Activated CD8-positive, alpha-beta memory T cell treated with anti-CD3 and anti-CD28 coated beads for 48 hours (primary cell): ENCODE measurements around the gene BAZ2B.
A peak's percentile ranks its signal among the peaks of the same experiment; 100 is the strongest.

Source experiments
- DNase-seq, 3 experiments: peaks; one replicate each; pipeline ENCODE4 v3.0.0-alpha.2; 2020; ENCODE audit warnings: low read depth in 2 of 3, low spot score in 2 of 3

The BAZ2B gene

DNA sequence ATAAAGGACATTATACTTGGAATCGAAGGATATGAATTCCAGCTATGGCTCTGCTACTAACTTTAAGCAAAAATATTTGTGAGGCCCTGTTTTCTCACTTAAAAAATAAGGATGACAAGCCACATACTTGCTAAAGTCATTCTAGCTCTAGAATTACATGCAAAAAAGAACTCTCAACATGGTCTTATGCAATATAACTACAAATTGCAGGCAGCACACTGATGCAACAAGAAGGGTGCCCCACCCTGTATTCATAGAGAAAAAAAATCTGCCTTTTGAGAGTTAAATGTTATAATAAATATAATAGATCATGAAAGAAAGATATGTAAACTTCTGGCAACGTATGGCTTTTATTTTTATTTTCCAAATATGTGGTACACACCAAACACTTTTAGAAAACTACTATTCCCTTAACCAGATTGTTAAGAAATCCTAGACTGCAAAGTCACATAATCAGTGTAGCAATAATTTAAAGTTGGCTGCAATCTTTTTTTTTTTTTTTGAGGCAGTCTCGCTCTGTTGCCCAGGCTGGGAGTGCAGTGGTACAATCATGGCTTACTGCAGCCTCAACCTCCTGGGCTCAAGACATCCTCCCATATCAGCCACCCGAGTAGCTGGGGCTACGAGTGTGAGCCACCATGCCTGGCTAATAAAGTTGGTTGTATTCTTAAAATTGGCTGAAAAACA lies 289.6 kb downstream of the BAZ2B start:
- DNase-seq: no peak

DNA sequence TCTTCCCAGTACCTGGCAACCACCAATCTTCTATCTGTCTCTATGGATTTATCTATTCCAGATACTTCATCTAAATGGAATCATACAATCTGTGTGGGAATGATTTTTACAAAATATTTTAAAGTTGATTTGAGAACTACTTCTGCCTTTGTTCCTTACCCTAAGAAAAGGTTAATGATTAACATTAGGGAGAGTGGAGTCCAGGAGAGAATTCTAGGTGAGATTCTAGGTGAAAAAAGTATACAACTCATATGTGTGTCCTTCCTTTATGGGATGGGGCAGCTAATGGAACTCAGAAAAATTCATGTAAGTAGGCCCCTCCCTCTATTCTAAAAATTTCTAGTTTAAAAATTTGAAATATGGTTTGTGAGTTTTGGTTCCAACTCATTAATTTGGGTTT lies 293.9 kb downstream of the BAZ2B start:
- no peak for DNase-seq

DNA sequence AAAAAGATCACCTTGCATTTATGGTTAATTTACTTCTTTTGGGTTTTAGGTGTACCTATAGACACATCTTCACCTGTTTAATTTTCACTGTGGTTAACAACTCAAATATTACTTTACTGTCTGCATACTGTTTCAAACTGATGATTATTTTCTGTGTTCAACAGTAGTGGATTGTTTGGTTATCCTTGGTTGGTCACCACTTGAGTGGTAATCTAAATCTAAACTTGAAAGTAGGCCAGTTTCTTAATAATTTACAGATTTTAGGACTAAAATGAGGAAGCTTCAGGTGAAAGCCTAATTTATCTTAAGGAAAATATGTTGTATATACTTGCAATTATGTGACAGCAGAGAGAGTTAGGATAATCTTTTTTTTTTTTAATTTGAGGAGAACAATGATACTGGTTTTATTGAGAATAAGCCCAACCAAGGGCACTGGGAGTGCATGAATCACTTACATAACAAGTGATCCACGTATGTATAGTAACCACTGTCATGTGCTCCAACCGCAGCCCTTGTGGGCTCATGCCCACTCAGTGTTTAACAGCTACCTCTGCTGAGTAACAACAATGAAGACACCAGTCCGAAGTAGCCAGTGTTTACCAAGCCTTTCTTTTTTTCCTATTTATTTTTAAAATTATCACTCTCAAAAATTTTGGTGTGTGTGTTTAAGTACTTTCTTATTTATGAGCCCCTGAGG lies 298.8 kb downstream of the BAZ2B start:
- DNase-seq: no peak

DNA sequence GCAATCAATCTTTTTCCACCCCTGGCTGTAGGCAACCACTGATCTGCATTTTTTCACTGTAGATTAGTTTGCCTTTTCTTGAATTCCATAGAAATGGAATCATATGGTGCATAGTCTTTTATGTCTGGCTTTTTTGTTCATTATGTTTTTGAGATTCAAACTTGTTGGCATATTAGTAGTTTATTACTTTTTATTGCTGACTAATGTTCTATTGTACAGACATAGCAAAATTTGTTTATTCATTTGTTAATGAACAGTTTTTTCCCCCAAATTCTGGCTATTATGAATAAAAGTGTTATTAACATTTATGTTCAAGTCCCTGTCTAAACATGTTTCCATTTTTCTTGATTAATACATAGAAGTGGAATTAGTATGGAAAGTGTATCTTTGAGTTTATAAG lies 308.4 kb downstream of the BAZ2B start:
- DNase-seq: no peak

DNA sequence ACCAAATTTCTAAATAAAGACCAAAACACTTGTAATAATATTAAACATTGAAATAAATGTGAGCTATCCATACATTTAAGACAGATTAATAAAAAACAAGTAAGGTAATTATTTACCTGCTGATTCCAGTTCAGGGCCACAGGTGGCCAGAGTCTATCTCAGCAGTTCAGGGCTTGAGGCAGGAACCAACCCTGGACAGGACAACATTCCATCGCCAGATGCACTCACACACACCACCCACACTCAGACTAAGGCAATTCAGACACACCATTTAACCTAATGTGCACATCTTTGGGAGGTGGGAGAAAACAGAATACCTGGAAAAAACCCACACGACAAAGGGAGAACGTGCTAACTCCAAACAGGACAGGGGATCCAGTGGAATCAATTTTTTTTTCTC lies 315.8 kb downstream of the BAZ2B start:
- DNase-seq: no peak

DNA sequence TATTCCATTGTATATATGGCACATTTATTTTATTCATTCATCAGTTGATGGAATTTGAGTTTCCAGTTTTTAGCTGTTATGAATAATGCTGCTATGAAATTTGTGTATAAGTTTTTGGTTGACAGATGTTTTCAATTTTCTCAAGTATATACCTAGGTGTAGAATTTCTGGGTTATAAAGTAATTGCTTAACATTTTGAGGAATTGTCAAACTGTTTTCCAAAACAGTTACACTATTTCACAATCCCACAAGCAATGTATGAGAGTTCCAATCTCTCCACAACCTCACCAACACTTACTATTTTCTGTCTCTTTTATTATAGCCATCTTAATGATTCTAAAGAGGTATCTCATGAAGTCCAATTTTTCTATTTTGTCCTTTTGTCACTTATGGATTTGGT lies 317.4 kb downstream of the BAZ2B start:
- no peak for DNase-seq

DNA sequence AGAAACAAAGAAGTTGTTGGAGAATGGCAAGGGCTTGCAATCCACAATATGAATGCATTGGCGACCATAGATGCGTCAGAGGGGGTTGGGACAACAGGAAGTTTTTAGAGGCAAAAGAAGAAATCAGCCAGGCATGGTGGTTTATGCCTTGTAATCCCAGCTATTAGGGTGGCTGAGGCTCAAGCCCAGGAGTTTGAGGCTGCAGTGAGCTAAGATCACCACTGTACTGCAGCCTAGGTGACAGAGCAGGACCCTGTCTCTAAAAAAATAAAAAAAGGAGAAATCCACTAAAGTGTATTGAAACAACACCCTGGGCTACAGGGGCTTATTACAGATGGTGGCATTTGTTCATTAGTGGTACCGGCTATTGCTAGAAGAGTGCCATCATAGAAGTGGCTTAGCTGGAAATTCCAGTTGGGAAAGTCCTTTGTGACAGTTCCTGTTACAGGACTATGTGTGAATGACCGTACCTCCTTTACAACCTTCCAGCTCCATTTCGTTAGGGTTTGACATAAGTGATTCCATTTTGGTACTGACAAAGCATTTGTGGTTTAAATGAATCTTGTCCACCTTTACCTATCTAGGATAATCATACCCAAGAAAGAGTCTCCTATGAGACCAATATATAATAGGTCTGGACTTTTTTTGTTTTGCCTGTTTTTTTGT lies 319.2 kb downstream of the BAZ2B start:
- DNase-seq: no peak

DNA sequence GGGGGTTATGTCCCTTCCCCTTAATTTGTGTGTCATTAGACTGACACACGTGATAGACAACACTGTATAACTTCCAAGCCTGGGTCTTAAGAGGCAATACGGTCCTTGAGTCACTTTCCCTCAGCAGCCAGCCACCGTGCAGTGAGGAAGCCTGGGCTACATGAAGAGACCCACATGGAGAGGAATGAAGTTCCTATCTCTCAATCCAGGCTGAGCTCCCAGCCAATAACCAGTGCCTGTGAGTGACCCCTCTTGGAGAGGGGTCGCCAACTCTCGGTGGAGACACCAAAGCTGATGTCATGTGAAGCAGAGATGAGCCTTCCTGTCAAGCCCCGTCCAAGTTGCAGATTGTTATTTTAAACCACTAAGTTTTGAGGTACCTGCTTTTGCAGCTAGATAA lies 324.2 kb downstream of the BAZ2B start:
- DNase-seq: no peak

DNA sequence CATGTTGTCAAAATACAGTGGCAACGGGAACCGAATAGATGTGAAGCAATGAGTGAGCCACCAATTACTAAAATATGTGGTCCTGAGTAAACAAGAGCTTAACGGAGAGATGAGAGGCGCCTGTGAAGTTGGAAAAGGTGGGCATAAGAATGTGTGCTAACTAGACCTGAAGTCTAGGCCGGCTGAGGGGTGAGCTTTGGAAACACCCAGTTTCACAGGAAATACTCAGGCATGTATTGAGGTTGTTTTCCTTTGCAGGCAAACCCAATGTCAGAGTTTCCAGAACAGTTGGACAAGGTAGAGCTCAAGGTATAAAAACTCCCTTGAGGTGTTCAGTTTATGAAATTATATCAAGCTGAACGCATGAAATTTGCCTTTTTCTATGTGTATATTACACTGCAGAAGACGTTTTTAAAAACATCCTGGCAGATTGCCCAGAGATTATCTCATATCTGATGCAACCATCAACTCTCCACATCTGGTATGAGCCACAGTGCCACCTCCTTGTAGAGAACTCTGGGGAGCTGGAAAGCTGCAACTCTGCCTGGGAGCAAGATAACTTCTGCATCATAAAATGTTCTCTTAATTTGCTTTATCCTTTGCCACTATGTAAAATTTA lies 325.9 kb downstream of the BAZ2B start:
- no peak for DNase-seq

DNA sequence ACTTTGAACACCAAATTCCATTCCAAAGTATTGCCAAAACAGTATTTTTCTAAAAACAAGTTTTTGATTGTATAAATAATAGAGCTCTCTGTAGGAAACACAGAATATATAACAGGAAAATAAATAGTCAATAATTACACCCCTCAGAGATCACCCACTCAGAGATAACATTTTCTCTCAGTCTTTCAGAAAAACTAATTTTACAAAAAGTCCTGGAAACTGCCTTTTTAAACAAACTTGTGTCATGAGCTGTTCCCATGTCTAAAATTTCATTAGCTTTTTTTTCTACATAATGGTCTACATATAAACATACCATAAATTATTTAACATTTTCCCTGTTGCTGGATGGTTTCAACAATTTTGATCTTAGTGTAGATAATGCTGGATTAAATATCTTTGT lies 328.6 kb downstream of the BAZ2B start:
- DNase-seq: no peak

DNA sequence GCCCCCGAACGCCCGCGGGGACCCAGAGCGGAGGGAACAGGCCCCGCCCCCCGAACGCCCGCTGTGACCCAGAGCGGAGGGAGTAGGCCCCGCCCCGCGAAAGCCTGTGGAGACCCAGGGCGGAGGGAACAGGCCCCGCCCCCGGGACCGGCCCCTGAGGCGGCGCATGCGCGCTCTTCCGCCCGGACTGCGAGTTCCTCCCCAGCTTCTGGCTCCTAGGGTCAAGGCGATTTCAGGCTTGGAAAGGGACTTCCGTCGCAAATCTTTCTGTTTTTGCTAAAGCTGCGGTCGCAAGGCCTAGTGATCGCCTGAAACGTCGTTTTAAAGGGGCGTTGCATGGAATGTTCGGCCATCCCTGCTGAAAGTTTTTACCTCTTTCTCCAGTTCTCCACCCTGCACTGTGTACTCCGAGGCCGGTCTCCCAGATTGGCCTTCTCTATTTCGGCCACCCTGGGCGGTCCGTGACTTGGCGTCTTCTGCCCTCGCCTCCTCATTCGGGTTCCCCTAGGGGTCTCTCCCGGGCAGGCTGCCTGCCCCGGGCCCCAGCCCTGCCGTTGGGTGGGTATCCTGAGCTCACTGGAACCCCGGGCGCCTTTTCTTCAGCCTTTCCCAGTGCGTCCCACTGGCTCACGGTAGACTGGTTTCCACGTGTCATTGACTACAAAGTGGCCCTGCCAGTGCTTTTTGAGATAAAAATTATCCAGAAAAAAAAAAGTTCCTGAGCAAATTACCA lies 329.5 kb downstream of the BAZ2B start:
- peak; percentile 80 to 90 (median 88) for DNase-seq

DNA sequence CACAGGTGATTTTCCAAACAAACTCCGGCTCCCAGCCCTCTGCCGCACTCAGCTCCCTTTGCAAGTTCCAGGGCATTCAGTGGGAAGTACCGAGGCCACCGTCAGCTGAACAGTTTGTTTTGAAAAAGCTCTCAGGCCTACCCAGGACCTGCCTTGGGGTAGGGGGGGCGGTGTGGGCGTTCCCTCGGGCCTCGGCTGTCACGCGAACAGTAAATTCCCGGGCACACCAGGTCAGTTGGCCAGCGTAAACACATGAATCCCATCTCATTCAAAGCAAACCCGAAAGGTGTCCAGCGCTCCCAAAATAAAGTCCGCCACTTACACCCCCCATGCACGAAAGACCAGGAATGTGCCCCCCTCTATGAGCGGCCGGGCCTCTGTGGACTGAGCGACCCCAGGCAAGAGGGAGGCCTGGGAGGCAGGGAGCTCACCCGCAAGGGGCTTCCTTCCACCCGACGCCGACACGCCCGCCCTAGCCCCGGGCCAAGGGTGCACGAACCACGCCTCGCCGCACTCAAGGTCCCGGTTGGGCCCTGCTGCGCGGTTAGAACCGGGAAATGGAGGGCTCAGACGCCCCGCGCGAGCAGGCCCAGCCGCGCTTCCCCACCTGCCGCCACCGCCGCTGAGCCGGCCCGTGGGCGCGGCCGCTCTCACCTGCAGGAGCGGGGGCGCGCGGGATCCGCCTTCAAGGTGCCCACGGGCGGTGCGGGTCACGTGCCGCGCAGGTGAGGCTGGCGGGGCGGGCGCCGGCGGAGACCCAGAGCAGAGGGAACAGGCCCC lies 330.2 kb downstream of the BAZ2B start, which contains the start of gene WDSUB1:
Gene WDSUB1, minus strand, starts transcription at position 775 of the 780 bp plus-strand sequence. CDS start 3,634 bp downstream, outside the sequence.
- DNase-seq: peak in 2 of 3 experiments; percentile 24 to 32

DNA sequence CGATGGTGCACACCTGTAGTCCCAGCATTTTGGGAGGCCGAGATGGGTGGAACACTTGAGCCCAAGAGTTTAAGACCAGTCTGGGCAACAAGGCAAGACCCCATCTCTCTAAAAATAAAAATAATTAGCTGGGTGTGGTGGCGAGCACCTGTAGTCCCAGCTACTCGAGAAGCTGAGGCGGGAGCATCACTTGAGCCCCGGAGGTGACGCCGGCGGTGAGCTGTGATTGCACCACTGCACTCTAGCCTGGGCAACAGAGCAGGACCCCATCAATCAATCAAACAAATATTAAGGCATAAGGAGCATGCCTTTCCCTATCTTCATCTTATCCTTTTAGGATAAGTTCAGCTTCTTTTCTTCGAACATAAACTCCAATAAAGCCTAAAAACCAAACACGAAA lies 330.9 kb downstream of the BAZ2B start:
- no peak for DNase-seq

DNA sequence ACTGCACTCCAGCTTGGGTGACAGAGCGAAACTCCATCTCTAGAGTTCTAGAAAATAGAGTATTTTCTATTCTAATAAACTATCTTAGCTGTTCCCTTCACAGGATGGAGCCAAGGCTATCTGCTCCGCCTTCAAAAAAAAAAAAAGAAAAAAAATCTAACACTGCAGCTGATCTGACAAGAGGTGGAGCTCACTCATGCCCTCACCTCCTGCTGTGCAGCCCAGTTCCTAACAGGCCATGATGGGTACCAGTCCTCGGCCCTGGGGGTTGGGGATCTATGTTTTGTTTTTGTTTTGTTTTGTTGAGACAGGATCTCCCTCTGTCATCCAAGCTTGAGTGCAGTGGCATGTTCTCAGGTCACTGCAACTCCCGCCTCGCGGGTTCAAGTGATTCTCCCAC lies 332.8 kb downstream of the BAZ2B start:
- no peak for DNase-seq

DNA sequence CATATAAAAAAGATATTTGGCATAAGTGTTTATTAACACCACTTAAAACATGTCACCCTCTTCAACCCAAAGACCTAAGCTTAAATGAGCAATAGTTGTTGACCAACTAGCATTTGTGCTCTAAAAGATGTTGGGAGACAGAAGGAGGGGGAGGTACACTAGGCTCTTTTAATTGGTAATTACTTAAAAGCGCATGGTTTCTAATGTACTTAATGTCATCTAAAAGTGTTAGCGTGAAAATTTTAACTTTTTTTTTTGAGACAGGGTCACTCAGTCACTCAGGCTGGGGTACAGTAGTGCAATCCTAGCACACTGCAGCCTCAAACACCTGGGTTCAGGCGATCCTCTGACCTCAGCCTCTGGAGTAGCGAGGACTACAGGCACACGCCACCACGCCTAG lies 335.3 kb downstream of the BAZ2B start:
- DNase-seq: no peak

DNA sequence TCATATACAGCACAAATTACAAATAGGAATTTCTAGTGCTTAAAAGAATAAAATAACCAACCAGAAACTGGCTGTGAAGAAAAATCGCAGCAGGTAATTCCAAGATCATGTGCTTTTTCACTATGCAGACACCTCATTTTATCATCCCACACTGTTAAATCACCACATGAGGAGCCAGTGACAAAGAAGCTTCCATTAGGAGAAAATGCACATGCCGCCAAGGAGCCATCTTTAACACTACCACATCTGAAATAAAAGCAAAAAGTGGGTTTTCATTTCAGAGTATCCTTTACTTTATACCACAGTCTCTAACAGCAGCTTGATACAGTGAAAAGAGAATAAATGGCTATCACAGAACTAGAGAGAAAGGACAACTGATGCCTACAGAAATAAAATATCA lies 336.6 kb downstream of the BAZ2B start:
- DNase-seq: no peak

DNA sequence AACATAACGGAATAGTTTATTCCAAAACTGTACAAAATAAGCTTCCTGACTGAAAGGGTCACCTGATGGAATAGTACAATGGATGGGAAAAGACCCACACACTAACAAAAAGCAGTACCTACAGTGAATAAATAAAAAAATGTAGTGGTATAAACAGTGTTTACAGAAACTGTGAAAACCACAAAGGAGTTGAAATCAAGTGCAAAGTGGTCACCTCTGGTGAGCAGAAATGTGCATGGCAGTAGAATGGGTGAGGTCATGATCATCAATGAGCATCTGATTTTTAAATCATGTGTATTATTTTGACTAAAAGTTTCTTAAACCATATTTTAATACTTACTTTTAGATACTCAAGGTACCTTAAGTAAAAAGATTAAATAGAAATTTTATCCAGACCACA lies 341.2 kb downstream of the BAZ2B start:
- DNase-seq: no peak

DNA sequence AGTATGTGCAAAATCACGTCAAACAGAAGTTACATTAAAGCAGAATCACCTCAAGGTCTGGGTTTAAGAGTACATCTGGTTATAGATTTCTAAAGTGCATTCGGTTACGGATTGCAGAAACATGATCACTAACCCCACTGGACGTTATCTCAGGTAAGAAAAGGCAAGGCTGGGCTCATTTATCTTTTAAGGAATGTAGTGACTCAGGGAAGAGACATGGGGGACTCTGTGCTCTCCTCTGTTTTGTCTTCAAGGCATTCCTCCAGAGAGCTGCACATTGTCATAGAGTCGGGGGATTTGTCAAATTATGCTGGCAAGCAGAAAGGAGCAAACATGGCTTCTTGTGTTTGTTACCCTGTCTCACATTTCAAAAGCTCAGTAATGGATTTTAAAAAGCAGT lies 344.2 kb downstream of the BAZ2B start:
- DNase-seq: no peak

DNA sequence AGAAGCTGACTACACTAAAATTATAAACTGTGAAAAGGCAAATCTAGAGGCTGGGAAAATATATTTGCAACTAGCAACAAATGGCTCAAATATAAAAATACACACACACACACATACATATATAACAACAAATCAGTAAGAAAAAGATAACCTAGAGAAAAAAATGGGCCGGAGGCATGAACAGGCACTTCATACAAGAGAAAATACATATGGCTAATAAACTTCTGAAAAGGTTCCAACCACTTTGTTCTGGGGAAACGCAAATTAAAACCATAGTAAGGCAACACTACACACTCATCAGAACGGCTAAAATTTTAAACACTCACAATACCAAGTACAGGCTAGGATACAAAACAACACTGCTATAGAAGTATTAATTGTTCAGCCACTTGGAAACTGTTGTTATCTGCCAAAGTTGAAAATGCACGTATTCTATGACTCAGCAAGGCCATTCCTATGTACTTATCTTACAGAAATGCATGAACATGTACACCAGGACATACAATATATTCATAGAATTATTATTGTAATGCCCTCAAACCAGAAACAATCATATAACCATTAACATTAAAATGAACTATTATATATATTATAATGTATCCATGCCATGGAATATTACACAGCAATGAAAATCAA lies 345.5 kb downstream of the BAZ2B start:
- DNase-seq: no peak
